GM10248 (cell line): ENCODE data around the gene RND3.

Experiments
- CTCF ChIA-PET: fragments of 300-600 bp; sonication (Branson Sonifier 250); formaldehyde crosslinking; extraction: SDS; loops from one replicate; lab custom pipeline; 2021; ENCODE audit warnings: antibody characterized with exemption; lab: Yijun Ruan, JAX
- POLR2A ChIA-PET: fragments of 350-650 bp; sonication (Branson Sonifier 250); formaldehyde crosslinking; extraction: SDS; loops from one replicate; lab custom pipeline; 2020; ENCODE audit warnings: antibody characterized with exemption; lab: Yijun Ruan, JAX
- DNase-seq: peaks from one replicate; pipeline ENCODE4 v3.0.0; 2012; ENCODE audit errors: extremely low spot score
- CTCF ChIP-seq: IDR thresholded peaks from 2 replicates; pipeline ENCODE4 v1.5.1; 2012; ENCODE audit warnings: mild to moderate bottlenecking, low read depth; ENCODE audit errors: extremely low read depth, missing control alignments, control extremely low read depth

Gene RND3

GRCh38 chr2:150482111-150482510 is 5.4 kb downstream of the RND3 start:
- no peak for TF ChIP-seq CTCF
- DNase-seq: no peak
- ChIA-PET CTCF (no interaction called here), POLR2A (no interaction called here)

GRCh38 chr2:150480971-150481830 is 6.3 kb downstream of the RND3 start:
- TF ChIP-seq CTCF: no peak
- CTCF ChIA-PET: no interaction called here
- POLR2A ChIA-PET: no interaction called here
- no peak for DNase-seq

GRCh38 chr2:150480241-150480640 is 7.2 kb downstream of the RND3 start:
- no peak for TF ChIP-seq CTCF
- no peak for DNase-seq
- ChIA-PET POLR2A (no interaction called here), CTCF (no interaction called here)

- no peak for TF ChIP-seq CTCF
- DNase-seq: no peak
- ChIA-PET CTCF (no interaction called here), POLR2A (no interaction called here)
These were observed 8.2 kb downstream of the RND3 start for GRCh38 chr2:150479075-150479915.

GRCh38 chr2:150478200-150478974 is 9.1 kb downstream of the RND3 start:
- no peak for TF ChIP-seq CTCF
- ChIA-PET POLR2A (no interaction called here), CTCF (no interaction called here)
- no peak for DNase-seq

- DNase-seq: no peak
- ChIA-PET CTCF (interaction anchor here (1.3 to 2.0 kb wide), 2 partner anchors 10 to 23 kb away, joined by 3 to 5 read pairs; no protein-coding TSS in a partner anchor), POLR2A (no interaction called here)
- TF ChIP-seq CTCF: no peak
These were observed 10.1 kb downstream of the RND3 start for GRCh38 chr2:150477347-150477746.
